K562 (cell line): ENCODE results near the gene PPM1G. TPM values are rescaled to one million over a fixed set of nuclear protein-coding genes. Genes with fewer than 3 reads are reported as not detected.

Experiments
- ARID1B ChIP-seq: fragments of 450-650 bp; IDR thresholded peaks from 2 replicates; pipeline ENCODE4 v1.6.1; 2016; ENCODE audit warnings: antibody characterized with exemption, mild to moderate bottlenecking, inconsistent platforms
- ARID3A ChIP-seq: IDR thresholded peaks from 2 replicates; pipeline ENCODE4 v1.6.1; 2012; ENCODE audit warnings: low read depth, low read length, improper control_type of control experiment, borderline replicate concordance
- CBFA2T2 ChIP-seq: fragments of 450-650 bp; conservative IDR thresholded peaks from 2 replicates; pipeline ENCODE4 v1.6.1; 2017; ENCODE audit warnings: mild to moderate bottlenecking
- E2F1 ChIP-seq: sonication (generic); formaldehyde crosslinking; IDR thresholded peaks from 2 replicates; pipeline ENCODE4 v1.8.1; 2023; ENCODE audit warnings: mild to moderate bottlenecking, missing genetic modification reagents, moderate library complexity
- EWSR1 ChIP-seq: fragments of 450-650 bp; IDR thresholded peaks from 2 replicates; pipeline ENCODE4 v1.6.1; 2018; ENCODE audit warnings: borderline replicate concordance, mild to moderate bottlenecking, low read depth, moderate library complexity; ENCODE audit not compliant: partially characterized antibody
- FOXK2 ChIP-seq, 2 experiments: fragments of 450-650 bp; IDR thresholded peaks in 1 of 2; conservative IDR thresholded peaks in 1 of 2; 2 replicates each; pipeline ENCODE4 v1.6.1; 2016; ENCODE audit warnings: low read depth in 2 of 2, mild to moderate bottlenecking in 1 of 2
- GMEB1 ChIP-seq: fragments of 250-450 bp; sonication (Bioruptor Pico); IDR thresholded peaks from 2 replicates; pipeline ENCODE4 v1.4.0; 2020; ENCODE audit warnings: mild to moderate bottlenecking
- HDGF ChIP-seq: fragments of 450-650 bp; IDR thresholded peaks from 2 replicates; pipeline ENCODE4 v1.6.1; 2016
- NFE2L1 ChIP-seq: fragments of 450-650 bp; IDR thresholded peaks from 2 replicates; pipeline ENCODE4 v1.6.1; 2016; ENCODE audit warnings: missing genetic modification characterization, low read depth, mild to moderate bottlenecking, missing compliant biosample characterization, moderate library complexity, borderline replicate concordance
- NFXL1 ChIP-seq: fragments of 450-650 bp; formaldehyde crosslinking; IDR thresholded peaks from 2 replicates; pipeline ENCODE4 v1.4.0; 2021; ENCODE audit warnings: mild to moderate bottlenecking
- PML ChIP-seq: IDR thresholded peaks from 2 replicates; pipeline ENCODE4 v1.6.1; 2012; ENCODE audit warnings: low read length, inconsistent platforms
- PURB ChIP-seq: sonication (generic); formaldehyde crosslinking; IDR thresholded peaks from 2 replicates; pipeline ENCODE4 v1.9.0; 2021; ENCODE audit warnings: low read depth, mild to moderate bottlenecking, missing genetic modification reagents
- RBM22 ChIP-seq: fragments of 200-400 bp; formaldehyde crosslinking; IDR thresholded peaks from 2 replicates; pipeline ENCODE4 v1.6.1; 2018; ENCODE audit warnings: low read length, low read depth; ENCODE audit not compliant: poor library complexity, severe bottlenecking
- SMARCB1 ChIP-seq: IDR thresholded peaks from 2 replicates; pipeline ENCODE4 v1.6.1; 2011; ENCODE audit warnings: improper control_type of control experiment, low read depth; ENCODE audit not compliant: insufficient read length
- ZBTB12 ChIP-seq: fragments of 250-450 bp; sonication (Bioruptor Pico); IDR thresholded peaks from 2 replicates; pipeline ENCODE4 v1.4.0; 2020
- ZNF23 ChIP-seq: fragments of 250-450 bp; sonication (Bioruptor Pico); IDR thresholded peaks from 2 replicates; pipeline ENCODE4 v1.4.0; 2020; ENCODE audit warnings: mild to moderate bottlenecking
- ZNF324 ChIP-seq: fragments of 250-450 bp; sonication (Bioruptor Pico); IDR thresholded peaks from 2 replicates; pipeline ENCODE4 v1.4.0; 2020; ENCODE audit warnings: mild to moderate bottlenecking
- ZNF449 ChIP-seq: fragments of 250-450 bp; sonication (Bioruptor Pico); IDR thresholded peaks from 2 replicates; pipeline ENCODE4 v1.8.0; 2022; ENCODE audit warnings: moderate library complexity, mild to moderate bottlenecking, inconsistent platforms
- ZNF77 ChIP-seq: fragments of 250-450 bp; sonication (Bioruptor Pico); IDR thresholded peaks from 2 replicates; pipeline ENCODE4 v1.5.0; 2020
- polyA plus RNA-seq, 8 experiments: library from polyadenylated mRNA; depleted of rRNA in 4 of 8; stranded (reverse) in 5 of 8; unstranded in 3 of 8; fragments of >200 nt; fragmentation: Nextera tagmentation in 2 of 8; fragmentation: Illumina TruSeq in 1 of 8; extraction: Ambion mirVana in 2 of 8; extraction: Trizol in 1 of 8; gene quantifications; 2 replicates each; pipeline versions ENCODE4 v1.2.1 to v1.2.3, GENCODE V29; 2011 to 2014; ENCODE audit warnings: inconsistent platforms in 1 of 8, missing spikeins in 1 of 8
- total RNA-seq, 7 experiments: library from RNA; depleted of rRNA in 6 of 7; stranded (reverse); fragments of >200 nt in 6 of 7; fragmentation: Illumina TruSeq in 2 of 7; extraction: Trizol in 2 of 7; gene quantifications; 2 replicates each; pipeline versions ENCODE4 v1.2.1 to v1.2.3, GENCODE V29; 2011 to 2021; ENCODE audit warnings: low replicate concordance in 1 of 7

The PPM1G gene
- total and polyA plus RNA-seq, 9 of the 15 experiments (the other 6 are each of a cell fraction or from before 2014, with no cell fraction given): 61.7 to 230 (median 153) TPM

- TF ChIP-seq CBFA2T2 (no peak), SMARCB1 (no peak), EWSR1 (no peak), NFXL1 (CRISPR knock-in tag) (no peak), E2F1 (CRISPR knock-in tag) (no peak), ZNF449 (CRISPR knock-in tag) (no peak), ZNF324 (CRISPR knock-in tag) (no peak), ZNF77 (CRISPR knock-in tag) (no peak), FOXK2 (conservative IDR thresholded peaks at IDR 0.05 in 1 of 2, IDR thresholded peaks at IDR 0.05 in 1 of 2; ENCODE audit: low read depth in 2 of 2) (no peak), PURB (CRISPR knock-in tag) (no peak), NFE2L1 (tag) (no peak), ZNF23 (CRISPR knock-in tag) (no peak), ZBTB12 (CRISPR knock-in tag) (no peak), ARID1B (peak; percentile 74), HDGF (no peak; the same call in 1 of the 2 replicates), PML (no peak), RBM22 (no peak), ARID3A (no peak), GMEB1 (CRISPR knock-in tag) (no peak)
These were observed 55.4 kb downstream of the PPM1G start (continued) for GRCh38 chr2:27353762-27354596.
